ENCODE measurements around the gene DAG1. TPM values are rescaled to one million over a fixed set of nuclear protein-coding genes. Genes with fewer than 3 reads are reported as not detected.

The DAG1 gene
- total and polyA plus RNA-seq, 10 donors = 3.0 to 42.7 (median 27.3) TPM

DNA sequence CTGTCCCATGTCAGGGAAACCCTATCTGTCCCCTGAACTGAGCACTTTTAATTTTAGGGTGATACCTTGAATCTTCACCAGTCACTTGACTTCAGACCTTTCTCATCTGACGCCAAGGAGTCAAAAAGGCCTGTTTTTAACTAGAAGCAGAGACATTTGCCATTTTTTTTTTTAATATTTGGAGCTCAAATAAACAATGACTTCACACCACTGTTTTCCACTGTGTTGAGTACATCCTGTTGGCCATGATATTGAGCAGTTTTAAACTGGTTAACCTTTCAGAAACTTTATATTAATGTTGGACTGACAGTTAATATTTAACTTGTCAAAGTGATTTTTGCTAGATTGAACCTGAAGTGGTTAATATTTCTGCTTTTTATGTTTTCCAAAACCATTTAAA, 28.2 kb downstream of the DAG1 start:
- peaks cover 0 to 25% (median 16%) of the 10 kb centered on the region in 6 donors for H3K4me1 ChIP-seq
- H3K27me3 ChIP-seq (replicated peaks in 1 of 7) = no peaks in the 10 kb centered on the region
- intact Hi-C loops (cut with DNase I; ENCODE audit: low total_unique reads) = no loop called here
- H3K36me3 ChIP-seq = peaks cover 0 to 19% (median 0%) of the 10 kb centered on the region in 6 donors
- no peak overlapping the region for H3K4me3 ChIP-seq
- WGBS, 5 donors = 82 to 97% (median 91%) methylated on average over 1 of the region's 1 CpG
- no peaks in the 10 kb centered on the region for H3K9me3 ChIP-seq
- DNase-seq = no peak
- H3K27ac ChIP-seq = no peak overlapping the region
- no peak for TF ChIP-seq POLR2AphosphoS5 (IDR thresholded peaks at IDR 0.05)
- TF ChIP-seq, protein P1, sequence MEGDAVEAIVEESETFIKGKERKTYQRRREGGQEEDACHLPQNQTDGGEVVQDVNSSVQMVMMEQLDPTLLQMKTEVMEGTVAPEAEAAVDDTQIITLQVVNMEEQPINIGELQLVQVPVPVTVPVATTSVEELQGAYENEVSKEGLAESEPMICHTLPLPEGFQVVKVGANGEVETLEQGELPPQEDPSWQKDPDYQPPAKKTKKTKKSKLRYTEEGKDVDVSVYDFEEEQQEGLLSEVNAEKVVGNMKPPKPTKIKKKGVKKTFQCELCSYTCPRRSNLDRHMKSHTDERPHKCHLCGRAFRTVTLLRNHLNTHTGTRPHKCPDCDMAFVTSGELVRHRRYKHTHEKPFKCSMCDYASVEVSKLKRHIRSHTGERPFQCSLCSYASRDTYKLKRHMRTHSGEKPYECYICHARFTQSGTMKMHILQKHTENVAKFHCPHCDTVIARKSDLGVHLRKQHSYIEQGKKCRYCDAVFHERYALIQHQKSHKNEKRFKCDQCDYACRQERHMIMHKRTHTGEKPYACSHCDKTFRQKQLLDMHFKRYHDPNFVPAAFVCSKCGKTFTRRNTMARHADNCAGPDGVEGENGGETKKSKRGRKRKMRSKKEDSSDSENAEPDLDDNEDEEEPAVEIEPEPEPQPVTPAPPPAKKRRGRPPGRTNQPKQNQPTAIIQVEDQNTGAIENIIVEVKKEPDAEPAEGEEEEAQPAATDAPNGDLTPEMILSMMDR (IDR thresholded peaks at IDR 0.05 in 8 of 11, conservative IDR thresholded peaks at IDR 0.05 in 3 of 11) = no peak
- TF ChIP-seq POLR2A (IDR thresholded peaks at IDR 0.05) = no peak

DNA sequence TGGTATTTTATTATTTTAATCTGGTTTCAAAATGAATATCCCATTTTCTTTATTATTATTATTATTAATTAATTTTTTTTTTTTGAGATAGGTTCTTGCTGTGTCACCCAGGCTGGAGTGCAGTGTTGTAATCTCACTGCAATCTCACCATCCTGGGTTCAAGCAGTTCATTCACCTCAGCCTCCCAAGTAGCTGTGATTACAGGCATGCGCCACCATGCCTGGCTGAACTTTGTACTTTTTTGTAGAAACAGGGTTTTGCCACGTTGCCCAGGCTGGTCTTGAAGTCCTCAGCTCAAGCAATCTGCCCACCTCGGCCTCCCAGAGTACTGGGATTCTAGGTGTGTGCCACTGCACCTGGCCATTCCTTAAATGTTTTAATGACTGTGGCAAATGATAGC, 28.6 kb downstream of the DAG1 start:
- DNase-seq = no peak
- TF ChIP-seq POLR2A (IDR thresholded peaks at IDR 0.05) = no peak
- TF ChIP-seq POLR2AphosphoS5 (IDR thresholded peaks at IDR 0.05) = no peak
- TF ChIP-seq, protein P1 (IDR thresholded peaks at IDR 0.05 in 8 of 11, conservative IDR thresholded peaks at IDR 0.05 in 3 of 11) = no peak
- intact Hi-C loops (cut with DNase I; ENCODE audit: low total_unique reads) = no loop called here

GRCh38 chr3:49500205-49500731, 30.2 kb downstream of the DAG1 start:
- no peak for DNase-seq
- peaks cover 0 to 15% (median 0%) of the 10 kb centered on the region in 6 donors for H3K36me3 ChIP-seq
- intact Hi-C loops (cut with DNase I; ENCODE audit: low total_unique reads) = no loop called here
- H3K4me1 ChIP-seq = peaks cover 0 to 21% (median 11%) of the 10 kb centered on the region in 6 donors
- TF ChIP-seq POLR2AphosphoS5 (IDR thresholded peaks at IDR 0.05) (no peak), POLR2A (IDR thresholded peaks at IDR 0.05) (no peak)
- TF ChIP-seq, protein P1 (IDR thresholded peaks at IDR 0.05 in 8 of 11, conservative IDR thresholded peaks at IDR 0.05 in 3 of 11) = no peak
- peak overlapping the region in 1 of 8 donors; percentile 32 for H3K27ac ChIP-seq
- no peaks in the 10 kb centered on the region for H3K9me3 ChIP-seq
- H3K27me3 ChIP-seq (replicated peaks in 1 of 7) = no peaks in the 10 kb centered on the region
- 89 to 95% (median 90%) methylated on average over 6 of the region's 6 CpGs for WGBS, 5 donors
- H3K4me3 ChIP-seq = no peak overlapping the region

More for the DNA sequence above, 28.6 kb downstream of the DAG1 start:
- Histone ChIP-seq H3K27ac (no peak overlapping the region), H3K36me3 (peaks cover 0 to 18% (median 0%) of the 10 kb centered on the region in 6 donors), H3K4me1 (peaks cover 0 to 25% (median 16%) of the 10 kb centered on the region in 6 donors), H3K4me3 (no peak overlapping the region), H3K9me3 (no peaks in the 10 kb centered on the region), H3K27me3 (replicated peaks in 1 of 7) (no peaks in the 10 kb centered on the region)
- 79 to 93% (median 90%) methylated on average over 3 of the region's 3 CpGs for WGBS, 5 donors

DNA sequence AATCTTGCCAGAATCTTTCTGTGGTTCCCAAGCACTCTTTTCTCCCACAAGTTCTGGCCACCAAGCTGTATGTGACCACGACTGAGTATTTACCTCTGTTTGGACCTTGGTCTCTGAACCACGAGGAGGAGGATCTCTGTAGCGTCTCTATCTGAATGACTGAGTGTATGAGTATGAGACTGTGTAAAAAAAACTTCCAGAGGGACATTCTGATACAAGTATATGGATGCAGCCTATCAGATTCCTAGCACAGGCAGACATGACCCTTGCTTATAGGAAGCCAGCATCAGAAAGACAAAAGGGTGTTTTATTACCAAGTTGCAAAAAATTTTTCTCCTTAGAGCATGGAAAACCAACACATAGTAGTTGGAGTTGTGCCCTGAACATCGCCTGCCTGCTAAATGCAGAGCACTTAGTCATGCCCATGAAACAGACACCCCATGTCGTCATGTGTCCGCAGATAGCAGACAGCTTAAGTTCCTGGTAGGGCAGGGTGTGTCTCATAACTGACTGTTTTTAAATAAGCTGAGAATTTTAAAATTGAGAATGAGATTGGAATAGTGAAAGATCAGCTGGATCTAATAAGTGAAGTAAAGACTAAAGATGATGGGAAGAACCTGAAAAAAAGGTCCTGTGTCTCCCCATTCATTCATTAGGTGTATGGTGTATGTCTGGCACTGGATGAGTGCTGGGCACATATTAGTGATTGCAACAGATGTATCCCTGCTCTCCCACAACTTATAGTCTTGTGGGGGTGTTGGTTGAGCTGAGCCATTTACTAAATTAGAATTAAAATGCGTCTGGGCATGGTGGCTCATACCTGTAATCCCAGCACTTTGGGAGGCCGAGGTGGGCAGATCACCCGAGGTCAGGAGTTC, 30.9 kb downstream of the DAG1 start:
- DNase-seq = no peak
- no peak for TF ChIP-seq POLR2A (IDR thresholded peaks at IDR 0.05)
- TF ChIP-seq, protein P1 (IDR thresholded peaks at IDR 0.05 in 8 of 11, conservative IDR thresholded peaks at IDR 0.05 in 3 of 11) = no peak
- no peak for TF ChIP-seq POLR2AphosphoS5 (IDR thresholded peaks at IDR 0.05)
- Histone ChIP-seq H3K36me3 (peaks cover 0 to 15% (median 0%) of the 10 kb centered on the region in 6 donors), H3K4me3 (no peak overlapping the region), H3K9me3 (no peaks in the 10 kb centered on the region), H3K27ac (peak overlapping the region in 2 of 8 donors; percentile 19 to 32), H3K4me1 (peaks cover 0 to 14% (median 6%) of the 10 kb centered on the region in 6 donors), H3K27me3 (replicated peaks in 1 of 7) (no peaks in the 10 kb centered on the region)
- intact Hi-C loops (cut with DNase I; ENCODE audit: low total_unique reads) = no loop called here
- 69 to 77% (median 74%) methylated on average over 9 of the region's 9 CpGs for WGBS, 5 donors
